SJCRH30 (cell line): ENCODE data around the gene LTC4S. TPM values are rescaled to one million over a fixed set of nuclear protein-coding genes. Genes with fewer than 3 reads are reported as not detected.
"Not testable (repeated sequence)": the region's sequence is repeated elsewhere in the genome, so short reads cannot be mapped to it uniquely, and the experiment has no call there.

Experiments used
- DNase-seq, 2 experiments: peaks; one replicate each; pipeline ENCODE4 v3.0.0-alpha.2; 2015 to 2020
- H3K27ac ChIP-seq: fragments of 250-450 bp; sonication (Bioruptor Pico); 2 replicates; pipeline ENCODE4 v1.5.1; 2020; ENCODE audit warnings: mild to moderate bottlenecking, moderate library complexity
- H3K27me3 ChIP-seq: fragments of 250-450 bp; sonication (Bioruptor Pico); 2 replicates; pipeline ENCODE4 v1.5.1; 2020; ENCODE audit warnings: mild to moderate bottlenecking, moderate library complexity
- H3K36me3 ChIP-seq: fragments of 250-450 bp; sonication (Bioruptor Pico); 2 replicates; pipeline ENCODE4 v1.5.1; 2020; ENCODE audit warnings: mild to moderate bottlenecking, moderate library complexity
- H3K4me1 ChIP-seq: fragments of 250-450 bp; sonication (Bioruptor Pico); 2 replicates; pipeline ENCODE4 v1.5.1; 2020; ENCODE audit warnings: mild to moderate bottlenecking, moderate library complexity
- H3K4me3 ChIP-seq: fragments of 250-450 bp; sonication (Bioruptor Pico); 2 replicates; pipeline ENCODE4 v1.5.1; 2020; ENCODE audit warnings: mild to moderate bottlenecking, moderate library complexity
- H3K9me3 ChIP-seq: fragments of 250-450 bp; sonication (Bioruptor Pico); replicated peaks from 2 replicates; pipeline ENCODE4 v1.5.1; 2020; ENCODE audit warnings: mild to moderate bottlenecking, moderate library complexity
- total RNA-seq: library from RNA; depleted of rRNA; stranded (reverse); fragments of >200 nt; shearing (Covaris generic); gene quantifications from 2 replicates; pipeline ENCODE4 v1.2.3, GENCODE V29; 2014

Gene LTC4S
- total RNA-seq, 1 experiment from 2014 or later = not detected

GRCh38 chr5:179778591-179778990, 15.2 kb upstream of the LTC4S start:
- H3K4me1 ChIP-seq = no peaks in the 10 kb centered on the region
- H3K9me3 ChIP-seq = no peaks in the 10 kb centered on the region
- H3K4me3 ChIP-seq = no peak overlapping the region
- H3K36me3 ChIP-seq = peaks cover 23% of the 10 kb centered on the region
- H3K27ac ChIP-seq = no peak overlapping the region
- no peaks in the 10 kb centered on the region for H3K27me3 ChIP-seq
- DNase-seq = no peak

- no peaks in the 10 kb centered on the region for H3K27me3 ChIP-seq
- H3K4me1 ChIP-seq = no peaks in the 10 kb centered on the region
- no peak overlapping the region for H3K27ac ChIP-seq
- peaks cover 23% of the 10 kb centered on the region for H3K36me3 ChIP-seq
- H3K4me3 ChIP-seq = no peak overlapping the region
- DNase-seq = no peak
- H3K9me3 ChIP-seq = no peaks in the 10 kb centered on the region
Observed at GRCh38 chr5:179779826-179780225, 14.0 kb upstream of the LTC4S start.

GRCh38 chr5:179780362-179780761, 13.4 kb upstream of the LTC4S start:
- no peak for DNase-seq
- no peaks in the 10 kb centered on the region for H3K27me3 ChIP-seq
- H3K36me3 ChIP-seq = peaks cover 19% of the 10 kb centered on the region
- H3K9me3 ChIP-seq = no peaks in the 10 kb centered on the region
- no peaks in the 10 kb centered on the region for H3K4me1 ChIP-seq
- H3K4me3 ChIP-seq = no peak overlapping the region
- H3K27ac ChIP-seq = no peak overlapping the region

- no peaks in the 10 kb centered on the region for H3K27me3 ChIP-seq
- no peak overlapping the region for H3K4me3 ChIP-seq
- H3K4me1 ChIP-seq = no peaks in the 10 kb centered on the region
- no peaks in the 10 kb centered on the region for H3K9me3 ChIP-seq
- H3K36me3 ChIP-seq = peaks cover 9% of the 10 kb centered on the region
- no peak overlapping the region for H3K27ac ChIP-seq
- DNase-seq = no peak
Observed at GRCh38 chr5:179781846-179782245, 11.9 kb upstream of the LTC4S start.

- H3K27ac ChIP-seq = no peak overlapping the region
Observed at GRCh38 chr5:179783128-179783527, 10.7 kb upstream of the LTC4S start.

GRCh38 chr5:179786861-179787260, 6.9 kb upstream of the LTC4S start:
- no peaks in the 10 kb centered on the region for H3K27me3 ChIP-seq
- no peaks in the 10 kb centered on the region for H3K9me3 ChIP-seq
- no peak overlapping the region for H3K27ac ChIP-seq
- no peak overlapping the region for H3K4me3 ChIP-seq
- H3K36me3 ChIP-seq = no peaks in the 10 kb centered on the region
- no peaks in the 10 kb centered on the region for H3K4me1 ChIP-seq
- no peak for DNase-seq

More at GRCh38 chr5:179783128-179783527, 10.7 kb upstream of the LTC4S start:
- DNase-seq = no peak
- H3K9me3 ChIP-seq = no peaks in the 10 kb centered on the region
- no peaks in the 10 kb centered on the region for H3K4me1 ChIP-seq
- H3K27me3 ChIP-seq = no peaks in the 10 kb centered on the region
- no peaks in the 10 kb centered on the region; the same call in 1 of the 2 replicates for H3K36me3 ChIP-seq
- H3K4me3 ChIP-seq = no peak overlapping the region

- H3K36me3 ChIP-seq = no peaks in the 10 kb centered on the region
- no peaks in the 10 kb centered on the region for H3K9me3 ChIP-seq
- H3K27ac ChIP-seq = no peak overlapping the region
- no peaks in the 10 kb centered on the region for H3K4me1 ChIP-seq
- no peak for DNase-seq
- no peaks in the 10 kb centered on the region for H3K27me3 ChIP-seq
- no peak overlapping the region for H3K4me3 ChIP-seq
Observed at GRCh38 chr5:179788193-179788854, 5.5 kb upstream of the LTC4S start.

- not testable (repeated sequence) for H3K27me3 ChIP-seq, H3K4me1 ChIP-seq, H3K4me3 ChIP-seq, H3K27ac ChIP-seq, DNase-seq, H3K9me3 ChIP-seq, H3K36me3 ChIP-seq
Observed at GRCh38 chr5:179789278-179789677, 4.5 kb upstream of the LTC4S start.

- no peak overlapping the region for H3K27ac ChIP-seq
- H3K27me3 ChIP-seq = no peaks in the 10 kb centered on the region
- no peak overlapping the region for H3K4me3 ChIP-seq
- peaks cover 5% of the 10 kb centered on the region; the same call in 1 of the 2 replicates for H3K36me3 ChIP-seq
- DNase-seq = no peak
- H3K9me3 ChIP-seq = no peaks in the 10 kb centered on the region
- H3K4me1 ChIP-seq = no peaks in the 10 kb centered on the region
Observed at GRCh38 chr5:179791881-179792611, 1.7 kb upstream of the LTC4S start.

GRCh38 chr5:179792612-179793467, 946 bp upstream of the LTC4S start:
- Histone ChIP-seq H3K36me3 (peaks cover 10% of the 10 kb centered on the region), H3K4me1 (no peaks in the 10 kb centered on the region), H3K27ac (no peak overlapping the region), H3K9me3 (no peaks in the 10 kb centered on the region), H3K27me3 (no peaks in the 10 kb centered on the region), H3K4me3 (no peak overlapping the region)
- DNase-seq = no peak

GRCh38 chr5:179794171-179794570, 385 bp downstream of the LTC4S start:
- H3K36me3 ChIP-seq = peaks cover 24% of the 10 kb centered on the region
- DNase-seq = no peak
- H3K4me1 ChIP-seq = no peaks in the 10 kb centered on the region
- no peaks in the 10 kb centered on the region for H3K9me3 ChIP-seq
- no peak overlapping the region for H3K4me3 ChIP-seq
- no peak overlapping the region for H3K27ac ChIP-seq
- no peaks in the 10 kb centered on the region for H3K27me3 ChIP-seq

- H3K27ac ChIP-seq = no peak overlapping the region
- DNase-seq = no peak
- no peak overlapping the region for H3K4me3 ChIP-seq
- H3K9me3 ChIP-seq = no peaks in the 10 kb centered on the region
- no peaks in the 10 kb centered on the region for H3K27me3 ChIP-seq
- H3K4me1 ChIP-seq = no peaks in the 10 kb centered on the region
- H3K36me3 ChIP-seq = peaks cover 28% of the 10 kb centered on the region
Observed at GRCh38 chr5:179794575-179794974, 789 bp downstream of the LTC4S start.

GRCh38 chr5:179795049-179795862, 1.5 kb downstream of the LTC4S start:
- Histone ChIP-seq H3K4me1 (no peaks in the 10 kb centered on the region), H3K27ac (no peak overlapping the region), H3K36me3 (peaks cover 32% of the 10 kb centered on the region), H3K27me3 (no peaks in the 10 kb centered on the region), H3K9me3 (no peaks in the 10 kb centered on the region), H3K4me3 (peak overlapping the region; percentile 55)
- DNase-seq = no peak
